Tibial nerve (tissue), 4 donors: ENCODE data around the gene DENND1A. TPM values are rescaled to one million over a fixed set of nuclear protein-coding genes. Genes with fewer than 3 reads are reported as not detected.

ENCODE experiments used
- DNase-seq, 2 donors: peaks; one replicate each; pipeline ENCODE4 v3.0.0-alpha.2; 2019; ENCODE audit warnings: low spot score in 2 of 2
- H3K27ac ChIP-seq, 4 donors: fragments of 200-600 bp; sonication (generic) in 3 of 4; one replicate each; pipeline ENCODE4 v1.5.1; 2017 to 2019; ENCODE audit warnings: mild to moderate bottlenecking in 1 of 4
- H3K27me3 ChIP-seq, 2 donors: fragments of 200-600 bp; sonication (generic) in 1 of 2; one replicate each; pipeline versions ENCODE4 v1.5.1 to v1.6.0; 2017 to 2019
- H3K36me3 ChIP-seq, 3 donors: fragments of 200-600 bp; sonication (generic); one replicate each; pipeline ENCODE4 v1.5.1; 2018 to 2019
- H3K4me1 ChIP-seq, 4 donors: fragments of 200-600 bp; sonication (generic) in 3 of 4; one replicate each; pipeline ENCODE4 v1.5.1; 2017 to 2019
- H3K4me3 ChIP-seq, 4 donors: fragments of 200-600 bp; sonication (generic) in 3 of 4; one replicate each; pipeline ENCODE4 v1.5.1; 2017 to 2019; ENCODE audit warnings: mild to moderate bottlenecking in 1 of 4, moderate library complexity in 1 of 4
- H3K9me3 ChIP-seq, 4 donors: fragments of 200-600 bp; sonication (generic) in 3 of 4; one replicate each; pipeline ENCODE4 v1.5.1; 2017 to 2019
- EP300 ChIP-seq, 2 donors: sonication (generic); formaldehyde crosslinking; IDR thresholded peaks; one replicate each; pipeline ENCODE4 v1.6.1; 2017; ENCODE audit warnings: antibody characterized with exemption in 2 of 2, mild to moderate bottlenecking in 1 of 2
- POLR2A ChIP-seq, 2 donors: fragments of 450-650 bp; IDR thresholded peaks; one replicate each; pipeline ENCODE4 v1.6.1; 2017; ENCODE audit warnings: antibody characterized with exemption in 2 of 2, mild to moderate bottlenecking in 2 of 2, moderate library complexity in 2 of 2
- WGBS, 2 donors: methylation state at CpG; one replicate each; pipeline ENCODE4 v1.1.5; 2018; 5-methylcytosine and 5-hydroxymethylcytosine counted together
- total RNA-seq, 4 donors: library from RNA; depleted of rRNA; stranded (reverse); fragments of >200 nt; gene quantifications; one replicate each; pipeline ENCODE4 v1.1.0, GENCODE V29; 2016
- TF ChIP-seq, protein P1 (sequence below), 5 experiments: fragments of 200-600 bp in 3 of 5; fragments of 450-650 bp in 2 of 5; sonication (generic) in 3 of 5; IDR thresholded peaks; one replicate each; pipeline ENCODE4 v1.5.1; 2016 to 2019; ENCODE audit warnings: antibody characterized with exemption in 5 of 5, mild to moderate bottlenecking in 3 of 5, moderate library complexity in 2 of 5

The DENND1A gene
- total RNA-seq, 4 donors from 2014 or later, result 17.5 to 34.8 (median 20.1) TPM

DNA sequence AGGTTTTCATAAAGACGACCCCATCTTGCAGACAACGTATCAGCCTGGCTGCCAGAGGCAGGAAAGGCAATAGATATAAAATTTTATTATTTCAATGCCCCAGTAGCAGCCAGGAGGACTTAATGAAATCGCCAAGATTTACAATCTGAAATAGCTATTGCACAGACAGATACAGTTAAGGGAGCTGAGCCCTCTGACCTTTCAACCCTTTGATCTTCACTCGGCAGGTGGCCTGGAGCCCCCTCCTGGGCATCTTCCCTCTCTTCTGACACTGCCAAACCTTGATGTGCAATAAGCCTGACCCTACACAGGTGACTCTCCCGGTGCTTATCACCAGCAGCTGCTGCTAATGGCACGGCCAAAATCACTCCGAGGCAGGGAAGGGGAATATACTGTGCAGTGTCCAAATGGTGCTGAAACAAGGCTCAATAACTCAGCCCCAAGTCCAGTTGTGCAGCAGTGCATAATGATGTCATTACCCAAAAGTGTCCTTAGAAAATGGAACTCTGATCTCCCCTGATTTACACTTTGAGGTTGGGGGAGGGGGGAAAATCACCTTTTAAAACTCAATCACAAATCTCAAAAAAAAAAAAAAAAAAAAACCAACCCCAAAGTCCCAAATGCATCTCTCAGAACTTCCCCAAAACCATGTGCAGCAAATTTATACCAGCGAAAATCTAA lies 331.9 kb downstream of the DENND1A start:
- no peaks in the 10 kb centered on the region for H3K27me3 ChIP-seq
- 68 to 76% methylated on average over 8 of the region's 8 CpGs for WGBS, 2 donors

GRCh38 chr9:123597048-123597447 lies 332.9 kb downstream of the DENND1A start:
- no peak for DNase-seq
- Histone ChIP-seq H3K4me3 (no peak overlapping the region), H3K9me3 (no peaks in the 10 kb centered on the region), H3K27me3 (no peaks in the 10 kb centered on the region), H3K27ac (no peak overlapping the region), H3K36me3 (peaks cover 0 to 12% (median 0%) of the 10 kb centered on the region in 3 donors), H3K4me1 (no peaks in the 10 kb centered on the region)
- TF ChIP-seq POLR2A (IDR thresholded peaks at IDR 0.05) (no peak), EP300 (IDR thresholded peaks at IDR 0.05) (no peak)
- TF ChIP-seq, protein P1, sequence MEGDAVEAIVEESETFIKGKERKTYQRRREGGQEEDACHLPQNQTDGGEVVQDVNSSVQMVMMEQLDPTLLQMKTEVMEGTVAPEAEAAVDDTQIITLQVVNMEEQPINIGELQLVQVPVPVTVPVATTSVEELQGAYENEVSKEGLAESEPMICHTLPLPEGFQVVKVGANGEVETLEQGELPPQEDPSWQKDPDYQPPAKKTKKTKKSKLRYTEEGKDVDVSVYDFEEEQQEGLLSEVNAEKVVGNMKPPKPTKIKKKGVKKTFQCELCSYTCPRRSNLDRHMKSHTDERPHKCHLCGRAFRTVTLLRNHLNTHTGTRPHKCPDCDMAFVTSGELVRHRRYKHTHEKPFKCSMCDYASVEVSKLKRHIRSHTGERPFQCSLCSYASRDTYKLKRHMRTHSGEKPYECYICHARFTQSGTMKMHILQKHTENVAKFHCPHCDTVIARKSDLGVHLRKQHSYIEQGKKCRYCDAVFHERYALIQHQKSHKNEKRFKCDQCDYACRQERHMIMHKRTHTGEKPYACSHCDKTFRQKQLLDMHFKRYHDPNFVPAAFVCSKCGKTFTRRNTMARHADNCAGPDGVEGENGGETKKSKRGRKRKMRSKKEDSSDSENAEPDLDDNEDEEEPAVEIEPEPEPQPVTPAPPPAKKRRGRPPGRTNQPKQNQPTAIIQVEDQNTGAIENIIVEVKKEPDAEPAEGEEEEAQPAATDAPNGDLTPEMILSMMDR (IDR thresholded peaks at IDR 0.05), result no peak
- 92 to 93% methylated on average over 4 of the region's 4 CpGs for WGBS, 2 donors

More for the DNA sequence above, 331.9 kb downstream of the DENND1A start:
- TF ChIP-seq EP300 (IDR thresholded peaks at IDR 0.05) (no peak), POLR2A (IDR thresholded peaks at IDR 0.05) (no peak)
- TF ChIP-seq, protein P1 (IDR thresholded peaks at IDR 0.05), result no peak
- peaks cover 0 to 17% (median 0%) of the 10 kb centered on the region in 3 donors for H3K36me3 ChIP-seq
- H3K9me3 ChIP-seq, result no peaks in the 10 kb centered on the region
- H3K4me1 ChIP-seq, result no peaks in the 10 kb centered on the region
- no peak for DNase-seq
- no peak overlapping the region for H3K27ac ChIP-seq
- no peak overlapping the region for H3K4me3 ChIP-seq

GRCh38 chr9:123591283-123591682 lies 338.6 kb downstream of the DENND1A start:
- Histone ChIP-seq H3K9me3 (peaks cover 0 to 19% (median 0%) of the 10 kb centered on the region in 4 donors), H3K27ac (no peak overlapping the region), H3K4me1 (no peaks in the 10 kb centered on the region), H3K27me3 (no peaks in the 10 kb centered on the region), H3K4me3 (no peak overlapping the region), H3K36me3 (peaks cover 0 to 40% (median 0%) of the 10 kb centered on the region in 3 donors)
- DNase-seq, result no peak
- WGBS, 2 donors, result 80 to 88% methylated on average over 4 of the region's 4 CpGs
- TF ChIP-seq, protein P1 (IDR thresholded peaks at IDR 0.05), result no peak
- TF ChIP-seq POLR2A (IDR thresholded peaks at IDR 0.05) (no peak), EP300 (IDR thresholded peaks at IDR 0.05) (no peak)

GRCh38 chr9:123590499-123590898 lies 339.4 kb downstream of the DENND1A start:
- no peak for TF ChIP-seq POLR2A (IDR thresholded peaks at IDR 0.05)
- TF ChIP-seq, protein P1 (IDR thresholded peaks at IDR 0.05), result no peak
- TF ChIP-seq EP300 (IDR thresholded peaks at IDR 0.05), result no peak
- H3K9me3 ChIP-seq, result peaks cover 0 to 19% (median 0%) of the 10 kb centered on the region in 4 donors
- DNase-seq, result no peak
- H3K4me1 ChIP-seq, result no peaks in the 10 kb centered on the region
- no peak overlapping the region for H3K4me3 ChIP-seq
- no peak overlapping the region for H3K27ac ChIP-seq
- 80 to 87% methylated on average over 3 of the region's 3 CpGs for WGBS, 2 donors
- peaks cover 0 to 45% (median 0%) of the 10 kb centered on the region in 3 donors for H3K36me3 ChIP-seq
- H3K27me3 ChIP-seq, result no peaks in the 10 kb centered on the region
